Measurements from ENCODE around the gene JAZF1. TPM values are rescaled to one million over a fixed set of nuclear protein-coding genes. Genes with fewer than 3 reads are reported as not detected.

JAZF1 gene
- total and polyA plus RNA-seq, 2 of the 4 experiments (the other 2 are of a cell fraction): 8.4 to 10.5 TPM

GRCh38 chr7:27940341-27940740 lies 240.3 kb downstream of the JAZF1 start:
- H3K4me2 ChIP-seq (ENCODE audit: low read depth, low read length): no peak overlapping the region
- CTCF ChIA-PET: no interaction called here
- peaks cover 7% of the 10 kb centered on the region for H3K4me1 ChIP-seq (ENCODE audit: control insufficient read depth, insufficient read depth, low read length)
- H4K8ac ChIP-seq (ENCODE audit: low read depth in 2 of 2, low read length in 2 of 2): no peak overlapping the region
- H3K27me3 ChIP-seq (ENCODE audit: control insufficient read depth, insufficient read depth, low read length): no peaks in the 10 kb centered on the region
- no peak overlapping the region for H2AFZ ChIP-seq (replicated peaks; ENCODE audit: low read length, poor library complexity)
- WGBS, 2 experiments (ENCODE audit: extremely low coverage in 2 of 2, insufficient read length in 1 of 2): 91% methylated on average over 4 of the region's 9 CpGs; no CpG with 5 or more reads in 1 of the 2 experiments
- no peak overlapping the region for H3K27ac ChIP-seq (ENCODE audit: insufficient read depth, low read length)
- no peak overlapping the region for H3K14ac ChIP-seq (replicated peaks; ENCODE audit: low read depth, low read length)
- no peak for TF ChIP-seq MXI1 (IDR thresholded peaks at IDR 0.05; ENCODE audit: borderline replicate concordance, low read depth, low read length)
- no peak for TF ChIP-seq RAD21 (IDR thresholded peaks at IDR 0.05; ENCODE audit: low read length)
- no peak for TF ChIP-seq RCOR1 (IDR thresholded peaks at IDR 0.05; ENCODE audit: insufficient replicate concordance, low read length)
- TF ChIP-seq CEBPB (IDR thresholded peaks at IDR 0.05; ENCODE audit: low read depth, low read length): no peak
- TF ChIP-seq CTCF (conservative IDR thresholded peaks at IDR 0.05; ENCODE audit: low read depth, low read length): no peak
- no peak overlapping the region for H3K4me3 ChIP-seq (ENCODE audit: insufficient read depth, low read depth, low read length)
- H3K79me1 ChIP-seq (ENCODE audit: low read depth in 1 of 2, low read length in 2 of 2): peaks cover 12 to 38% of the 10 kb centered on the region in 2 experiments
- no peak overlapping the region for H3K18ac ChIP-seq (ENCODE audit: low read depth, low read length)
- H3K23ac ChIP-seq (ENCODE audit: low read depth, low read length): no peak overlapping the region
- H2AK9ac ChIP-seq (replicated peaks; ENCODE audit: low read depth, low read length, poor library complexity): no peak overlapping the region
- H2BK20ac ChIP-seq (ENCODE audit: low read depth, low read length): no peak overlapping the region
- in situ Hi-C loops (cut with MboI; ENCODE audit: low sequenced_read_pairs) (no loop called here), intact Hi-C loops (cut with micrococcal nuclease) (no loop called here), dilution Hi-C loops (cut with HindIII; ENCODE audit: low sequenced_read_pairs, unreplicated experiment) (no loop called here)
- no peak overlapping the region for H3K56ac ChIP-seq (ENCODE audit: extremely low read depth, insufficient read depth, low read length)
- peaks cover 1% of the 10 kb centered on the region for H3K36me3 ChIP-seq (ENCODE audit: control insufficient read depth, insufficient read depth, low read length)
- BruUV-seq (replicated peaks): no TSS peak
- H2BK120ac ChIP-seq (ENCODE audit: low read depth, low read length): no peak overlapping the region
- H4K20me1 ChIP-seq (ENCODE audit: insufficient read depth, low read length): peaks cover 11% of the 10 kb centered on the region; the same call in 1 of the 2 replicates
- no peaks in the 10 kb centered on the region; the same call in 1 of the 2 replicates for H3K9me1 ChIP-seq (ENCODE audit: insufficient read depth, low read length)
- no peak overlapping the region for H3K4ac ChIP-seq (ENCODE audit: low read depth, low read length)
- H2AK5ac ChIP-seq (ENCODE audit: low read depth, low read length): no peak overlapping the region
- POLR2A ChIA-PET (ENCODE audit: unreplicated experiment): no interaction called here
- no peak overlapping the region for H4K5ac ChIP-seq (ENCODE audit: low read depth, low read length)
- H3K9me3 ChIP-seq (ENCODE audit: control insufficient read depth, insufficient read depth, low read length): no peaks in the 10 kb centered on the region
- ATAC-seq (ENCODE audit: low read depth): no peak
- no peak overlapping the region for H2BK15ac ChIP-seq (ENCODE audit: low read depth, low read length)
- H4K91ac ChIP-seq (ENCODE audit: insufficient read depth, low read depth, low read length): no peak overlapping the region
- no peak overlapping the region for H2BK5ac ChIP-seq (ENCODE audit: low read depth, low read length, poor library complexity, severe bottlenecking)
- no peak for DNase-seq
- no peak overlapping the region for H3K9ac ChIP-seq (ENCODE audit: low read depth, low read length)

Data from IMR-90 (cell line).